GM13977 (cell line): ENCODE data around the gene RIBC2.
"Not testable (repeated sequence)": the region's sequence is repeated elsewhere in the genome, so short reads cannot be mapped to it uniquely, and the experiment has no call there.

Experiments
- DNase-seq: peaks from one replicate; pipeline ENCODE4 v3.0.0; 2012; ENCODE audit warnings: low spot score
- in situ Hi-C: fragments of 300-500 bp; cut with MboI; formaldehyde crosslinking; loops from one replicate; pipeline ENCODE4 v1.12.0; 2022; ENCODE audit warnings: low sequenced_read_pairs, low pct_unique_long_range_greater_than_20kb, mixed read lengths, inconsistent platforms; ENCODE audit not compliant: unreplicated experiment
- TF ChIP-seq, protein P1 (sequence below): IDR thresholded peaks from 2 replicates; pipeline ENCODE4 v1.5.1; 2012; ENCODE audit warnings: mild to moderate bottlenecking, control low read depth; ENCODE audit not compliant: insufficient read depth; ENCODE audit errors: extremely low read depth, missing control alignments

The RIBC2 gene

DNA sequence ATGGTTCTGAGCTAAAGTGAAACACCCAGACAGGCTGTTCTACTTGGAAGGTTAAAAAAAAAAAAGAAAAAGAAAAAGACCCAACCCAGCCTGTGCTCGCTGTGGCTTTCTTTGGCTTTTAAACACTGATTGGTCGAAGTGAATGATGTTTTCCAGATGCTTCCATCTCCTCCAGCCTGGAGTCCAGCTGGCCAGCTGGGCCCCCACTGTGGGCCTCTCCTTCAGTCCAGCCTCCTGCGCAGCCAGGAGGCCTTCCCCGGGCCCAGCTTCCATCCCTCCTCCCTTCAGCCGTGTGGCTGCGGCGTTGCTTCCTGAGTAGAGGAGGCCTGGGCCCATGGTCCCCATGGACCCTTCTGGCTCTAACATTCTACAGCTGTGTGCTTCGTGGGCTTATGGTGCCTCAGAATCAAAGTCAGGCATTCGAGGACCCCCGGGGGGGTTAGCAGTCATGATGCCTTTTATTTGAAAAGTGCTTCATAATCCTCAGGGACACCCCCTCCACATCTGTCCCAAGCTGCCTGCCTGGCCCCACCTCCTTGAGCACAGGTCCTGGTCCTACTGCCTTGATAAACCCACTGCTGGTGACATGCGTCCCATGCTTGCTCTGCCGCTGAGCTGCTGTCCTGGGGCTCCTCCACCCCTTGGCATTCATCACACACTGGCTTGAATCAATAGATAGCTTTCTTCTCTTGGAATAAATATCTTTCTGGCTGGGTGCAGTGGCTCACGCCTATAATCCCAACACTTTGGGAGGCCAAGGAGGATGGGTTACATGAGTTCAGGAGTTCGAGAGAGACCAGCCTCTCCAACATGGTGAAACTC, 47.0 kb downstream of the RIBC2 start:
- in situ Hi-C loops, result no loop called here
- TF ChIP-seq, protein P1, sequence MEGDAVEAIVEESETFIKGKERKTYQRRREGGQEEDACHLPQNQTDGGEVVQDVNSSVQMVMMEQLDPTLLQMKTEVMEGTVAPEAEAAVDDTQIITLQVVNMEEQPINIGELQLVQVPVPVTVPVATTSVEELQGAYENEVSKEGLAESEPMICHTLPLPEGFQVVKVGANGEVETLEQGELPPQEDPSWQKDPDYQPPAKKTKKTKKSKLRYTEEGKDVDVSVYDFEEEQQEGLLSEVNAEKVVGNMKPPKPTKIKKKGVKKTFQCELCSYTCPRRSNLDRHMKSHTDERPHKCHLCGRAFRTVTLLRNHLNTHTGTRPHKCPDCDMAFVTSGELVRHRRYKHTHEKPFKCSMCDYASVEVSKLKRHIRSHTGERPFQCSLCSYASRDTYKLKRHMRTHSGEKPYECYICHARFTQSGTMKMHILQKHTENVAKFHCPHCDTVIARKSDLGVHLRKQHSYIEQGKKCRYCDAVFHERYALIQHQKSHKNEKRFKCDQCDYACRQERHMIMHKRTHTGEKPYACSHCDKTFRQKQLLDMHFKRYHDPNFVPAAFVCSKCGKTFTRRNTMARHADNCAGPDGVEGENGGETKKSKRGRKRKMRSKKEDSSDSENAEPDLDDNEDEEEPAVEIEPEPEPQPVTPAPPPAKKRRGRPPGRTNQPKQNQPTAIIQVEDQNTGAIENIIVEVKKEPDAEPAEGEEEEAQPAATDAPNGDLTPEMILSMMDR, result no peak
- no peak for DNase-seq

DNA sequence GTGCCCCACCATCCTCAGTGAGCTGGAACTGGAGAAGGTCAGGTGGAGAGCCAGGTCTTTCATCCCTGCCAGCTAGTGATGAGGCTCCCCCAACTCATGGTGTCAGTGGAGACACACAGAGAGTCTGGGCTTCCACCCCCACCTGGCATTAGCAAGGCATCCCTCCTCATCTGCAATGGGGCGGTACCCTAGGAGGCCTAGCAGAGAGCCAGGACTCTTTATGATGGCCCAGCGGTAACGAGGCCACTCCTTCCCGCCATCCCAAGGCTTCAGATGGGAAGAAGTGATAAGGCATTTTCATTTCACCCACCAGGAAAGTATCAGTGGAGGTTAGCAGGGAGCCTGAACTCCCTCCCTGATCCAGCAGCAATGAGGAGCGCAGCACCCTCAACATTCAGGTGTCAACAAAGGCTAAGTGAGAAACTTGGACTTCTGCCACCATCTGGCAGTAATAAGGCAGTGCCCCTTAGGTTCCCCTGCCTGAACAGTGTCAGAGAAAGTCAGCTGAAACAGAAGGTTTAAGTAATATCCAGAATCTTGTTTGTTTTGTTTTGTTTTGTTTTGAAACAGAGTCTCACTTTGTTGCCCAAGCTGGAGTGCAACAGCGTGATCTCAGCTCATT, 48.7 kb downstream of the RIBC2 start:
- DNase-seq, result no peak
- in situ Hi-C loops, result no loop called here
- TF ChIP-seq, protein P1, result peak; percentile 30

DNA sequence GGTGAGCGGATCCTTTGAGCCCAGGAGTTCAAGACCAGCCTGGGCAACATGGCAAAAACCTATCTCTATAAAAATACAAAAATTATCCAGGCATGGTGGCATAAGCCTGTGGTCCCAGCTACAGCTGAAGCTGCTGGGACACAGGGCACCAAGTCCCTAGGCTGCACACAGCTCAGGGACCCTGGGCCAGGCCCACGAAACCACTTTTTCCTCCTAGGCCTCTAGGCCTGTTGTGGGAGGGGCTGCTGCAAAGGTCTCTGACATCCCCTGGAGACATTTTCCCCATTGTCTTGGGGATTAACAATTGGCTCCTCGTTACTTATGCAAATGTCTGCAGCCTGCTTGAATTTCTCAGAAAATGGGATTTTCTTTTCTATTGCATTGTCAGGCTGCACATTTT, 50.2 kb downstream of the RIBC2 start:
- in situ Hi-C loops, DNase-seq: not testable (repeated sequence)

DNA sequence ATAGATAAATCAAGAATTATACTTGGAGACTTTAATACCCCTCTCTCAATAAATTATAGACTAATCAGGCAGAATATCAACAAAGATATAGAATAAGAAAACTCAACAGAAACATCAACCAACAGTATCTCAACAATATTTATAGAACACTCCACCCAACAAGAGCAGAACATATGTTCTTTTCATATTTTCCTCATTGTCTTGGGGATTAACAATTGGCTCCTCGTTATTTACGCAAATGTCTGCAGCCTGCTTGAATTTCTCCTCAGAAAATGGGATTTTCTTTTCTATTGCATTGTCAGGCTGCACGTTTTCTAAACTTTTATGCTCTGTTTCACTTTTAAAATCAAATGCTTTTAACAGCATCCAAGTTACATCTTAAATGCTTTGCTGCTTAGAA, 52.1 kb downstream of the RIBC2 start:
- TF ChIP-seq, protein P1, result no peak
- DNase-seq, result no peak
- in situ Hi-C loops, result no loop called here

DNA sequence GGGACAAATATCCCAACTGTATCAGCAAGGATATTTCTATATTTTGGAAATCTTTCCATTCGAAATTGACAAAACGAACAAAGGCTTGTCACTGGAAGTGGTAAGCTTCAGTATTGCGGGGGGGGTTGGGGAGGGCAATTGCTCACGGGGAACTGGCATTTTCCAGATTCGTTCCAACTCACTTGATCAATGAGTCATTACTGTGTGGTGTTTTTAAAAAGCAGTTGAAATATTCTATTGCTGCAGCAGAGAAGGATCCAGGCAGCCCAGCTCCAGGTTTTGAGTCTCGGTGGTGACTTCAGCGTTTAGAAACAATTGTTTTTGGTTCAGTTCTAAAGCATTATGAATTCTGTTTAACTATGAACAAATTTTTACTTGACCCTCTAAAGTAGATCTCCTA, 55.4 kb downstream of the RIBC2 start:
- no peak for DNase-seq
- in situ Hi-C loops, result no loop called here
- TF ChIP-seq, protein P1, result no peak

DNA sequence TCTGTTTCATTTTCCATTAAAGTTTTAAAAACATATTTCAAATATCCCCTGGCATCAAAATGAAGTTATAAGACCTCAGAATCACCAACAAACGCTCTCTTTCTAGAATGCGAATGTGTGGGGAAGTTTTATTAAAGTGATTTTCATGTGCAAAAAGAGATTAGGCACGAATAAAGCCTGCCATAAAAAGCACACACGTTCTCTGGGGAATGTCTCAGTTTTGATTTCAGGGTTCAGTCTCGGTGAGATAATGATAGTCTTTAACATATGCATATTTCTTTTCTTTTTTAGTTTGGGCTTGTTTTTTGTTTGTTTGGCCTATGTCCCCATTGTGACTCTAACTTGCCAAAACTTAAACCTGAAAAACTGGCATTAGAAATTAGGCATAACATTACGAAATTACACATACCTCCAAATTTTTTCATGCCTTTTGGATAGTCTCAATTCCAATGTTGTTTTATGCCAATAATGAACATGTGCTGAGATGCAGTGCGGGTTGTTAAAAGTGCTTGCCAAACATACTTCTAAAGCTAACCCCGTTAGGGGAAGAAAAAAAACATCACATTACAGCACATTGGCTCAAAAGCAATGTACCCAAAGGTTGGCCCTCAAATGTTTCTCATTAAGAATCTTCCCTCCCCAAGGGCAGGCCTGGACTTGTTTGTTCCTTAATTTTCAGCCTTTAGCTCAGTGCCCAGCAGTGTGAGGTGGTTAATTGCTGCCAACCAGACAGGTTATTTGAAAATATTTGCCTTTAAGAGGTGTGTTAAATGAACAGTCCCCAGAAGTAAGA, 56.0 kb downstream of the RIBC2 start:
- TF ChIP-seq, protein P1, result no peak
- in situ Hi-C loops, result no loop called here
- no peak for DNase-seq
